ENCODE measurements around the gene SH3BP1. TPM values are rescaled to one million over a fixed set of nuclear protein-coding genes. Genes with fewer than 3 reads are reported as not detected.

SH3BP1 gene
- total RNA-seq, 1 donor from 2014 or later = 31.9 TPM

- peaks cover 5% of the 10 kb centered on the region for H3K36me3 Mint-ChIP-seq
- no peaks in the 10 kb centered on the region for H3K27me3 Mint-ChIP-seq (ENCODE audit: low read depth)
- no peak for TF ChIP-seq CTCF (IDR thresholded peaks at IDR 0.05; ENCODE audit: unreplicated experiment)
- no peak overlapping the region for H3K27ac Mint-ChIP-seq
- DNase-seq (ENCODE audit: low spot score in 2 of 2, unreplicated experiment in 2 of 2) = no peak
- no peaks in the 10 kb centered on the region for H3K9me3 Mint-ChIP-seq
- peaks cover 35% of the 10 kb centered on the region for H3K4me1 Mint-ChIP-seq
- no peak overlapping the region for H3K4me3 Mint-ChIP-seq
Measured at GRCh38 chr22:37611207-37611606, 28.3 kb upstream of the SH3BP1 start.

- peaks cover 6% of the 10 kb centered on the region for H3K4me1 Mint-ChIP-seq
- H3K9me3 Mint-ChIP-seq = no peaks in the 10 kb centered on the region
- no peak overlapping the region for H3K4me3 Mint-ChIP-seq
- H3K27me3 Mint-ChIP-seq (ENCODE audit: low read depth) = no peaks in the 10 kb centered on the region
- DNase-seq (ENCODE audit: low spot score in 2 of 2, unreplicated experiment in 2 of 2) = no peak
- peaks cover 20% of the 10 kb centered on the region for H3K36me3 Mint-ChIP-seq
- no peak for TF ChIP-seq CTCF (IDR thresholded peaks at IDR 0.05; ENCODE audit: unreplicated experiment)
- no peak overlapping the region for H3K27ac Mint-ChIP-seq
Measured at GRCh38 chr22:37616201-37617083, 23.0 kb upstream of the SH3BP1 start.

DNA sequence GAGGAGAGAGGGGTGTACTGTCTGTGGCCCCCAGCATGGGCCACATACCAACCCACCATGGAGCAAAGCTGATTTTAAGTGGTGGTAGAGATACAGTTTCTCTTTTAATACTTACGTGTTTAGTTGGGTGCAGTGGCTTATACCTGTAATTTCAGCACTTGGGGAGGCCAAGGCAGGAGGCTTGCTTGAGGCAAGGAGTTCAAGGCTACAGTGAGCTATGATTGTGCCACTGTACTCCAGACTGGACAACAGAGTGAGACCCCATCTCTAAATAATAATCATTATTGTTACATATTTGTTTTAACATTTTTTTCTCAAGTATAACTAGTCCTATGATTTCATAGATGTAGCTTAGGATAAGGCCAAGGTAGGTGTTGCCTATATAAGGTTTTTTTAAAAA is 22.0 kb upstream of the SH3BP1 start:
- DNase-seq (ENCODE audit: low spot score in 2 of 2, unreplicated experiment in 2 of 2) = no peak
- Mint-ChIP-seq H3K27ac (no peak overlapping the region), H3K9me3 (no peaks in the 10 kb centered on the region), H3K4me3 (no peak overlapping the region), H3K27me3 (ENCODE audit: low read depth) (no peaks in the 10 kb centered on the region), H3K36me3 (peaks cover 22% of the 10 kb centered on the region), H3K4me1 (peaks cover 6% of the 10 kb centered on the region)
- no peak for TF ChIP-seq CTCF (IDR thresholded peaks at IDR 0.05; ENCODE audit: unreplicated experiment)

DNA sequence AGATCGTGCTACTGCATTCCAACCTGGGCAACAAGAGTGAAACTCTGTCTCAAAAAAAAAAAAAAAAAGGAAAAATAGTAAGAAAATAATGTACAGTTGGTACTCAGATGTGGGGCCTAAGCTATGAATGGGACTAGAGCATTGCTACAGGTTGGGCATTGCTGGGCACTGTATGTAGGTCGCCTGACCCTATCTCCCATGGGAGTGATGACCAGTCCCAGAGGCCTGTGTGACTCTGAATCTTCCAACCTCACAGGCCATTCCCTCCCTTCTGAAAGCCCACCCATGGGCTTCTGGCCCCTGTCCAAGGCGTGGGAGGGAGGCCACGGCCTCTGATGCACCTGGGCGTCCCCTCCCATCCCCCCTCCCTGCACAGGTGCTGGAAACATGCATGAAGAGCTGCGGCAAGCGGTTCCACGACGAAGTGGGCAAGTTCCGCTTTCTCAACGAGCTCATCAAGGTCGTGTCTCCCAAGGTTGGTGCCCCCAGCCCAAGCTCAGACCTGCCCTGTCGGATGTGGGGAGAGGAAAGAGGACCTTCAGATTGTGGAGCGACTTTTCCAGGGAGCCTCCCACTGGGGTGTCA is 21.3 kb upstream of the SH3BP1 start:
- Mint-ChIP-seq H3K27ac (no peak overlapping the region), H3K27me3 (ENCODE audit: low read depth) (no peaks in the 10 kb centered on the region), H3K36me3 (peaks cover 23% of the 10 kb centered on the region), H3K4me3 (no peak overlapping the region), H3K9me3 (no peaks in the 10 kb centered on the region), H3K4me1 (peaks cover 6% of the 10 kb centered on the region)
- TF ChIP-seq CTCF (IDR thresholded peaks at IDR 0.05; ENCODE audit: unreplicated experiment) = no peak
- DNase-seq (ENCODE audit: low spot score in 2 of 2, unreplicated experiment in 2 of 2) = no peak

DNA sequence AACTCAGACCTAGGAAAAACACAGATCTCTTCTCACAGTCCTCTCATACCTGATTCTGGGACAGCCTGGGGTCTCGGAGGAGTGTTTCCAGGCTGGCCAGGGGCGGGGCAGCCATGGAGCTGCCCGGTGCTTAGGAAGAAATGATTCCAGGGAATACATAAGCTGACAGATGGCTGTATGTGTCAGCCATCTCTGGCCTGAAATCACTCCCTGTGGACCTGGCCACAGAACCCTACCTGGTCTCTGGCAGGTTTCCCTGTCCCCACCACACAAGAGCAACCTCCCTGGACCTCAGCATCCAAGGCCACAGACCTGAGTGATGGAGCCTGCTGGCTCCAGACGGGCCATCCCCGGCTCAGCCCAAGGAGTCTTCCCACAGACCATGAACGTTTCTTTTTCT is 20.8 kb upstream of the SH3BP1 start:
- no peak overlapping the region for H3K4me3 Mint-ChIP-seq
- peaks cover 2% of the 10 kb centered on the region for H3K4me1 Mint-ChIP-seq
- no peak for TF ChIP-seq CTCF (IDR thresholded peaks at IDR 0.05; ENCODE audit: unreplicated experiment)
- H3K27ac Mint-ChIP-seq = no peak overlapping the region
- no peaks in the 10 kb centered on the region for H3K9me3 Mint-ChIP-seq
- DNase-seq (ENCODE audit: low spot score in 2 of 2, unreplicated experiment in 2 of 2) = no peak
- H3K36me3 Mint-ChIP-seq = peaks cover 24% of the 10 kb centered on the region
- no peaks in the 10 kb centered on the region for H3K27me3 Mint-ChIP-seq (ENCODE audit: low read depth)
